GM12873 (cell line): ENCODE measurements around the gene ZNF579.

Experiments
- TF ChIP-seq, protein P1 (sequence below): IDR thresholded peaks from 2 replicates; pipeline ENCODE4 v1.5.1; 2012; ENCODE audit warnings: low read depth, mild to moderate bottlenecking, moderate library complexity, low read length, control low read depth; ENCODE audit not compliant: insufficient read depth; ENCODE audit errors: missing control alignments

ZNF579 gene

DNA sequence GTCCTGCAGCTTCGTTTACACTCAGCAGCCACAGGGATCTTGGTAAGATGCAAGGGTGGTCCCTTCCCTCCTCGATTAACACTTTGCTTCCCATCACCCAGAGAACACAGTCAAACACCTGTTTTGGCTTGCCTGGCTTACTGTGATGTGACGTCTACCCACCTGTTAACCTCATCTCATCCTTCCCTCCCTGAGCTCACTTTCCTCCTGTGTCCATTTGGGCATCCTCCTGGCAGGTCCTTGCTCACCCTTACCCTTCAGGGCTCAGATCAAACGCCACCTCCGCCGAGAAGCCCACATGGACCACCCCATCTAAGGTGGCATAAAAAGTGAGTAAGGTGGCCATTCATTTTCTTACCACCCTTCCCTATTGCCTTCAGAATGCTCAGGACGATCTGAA, 9.5 kb upstream of the ZNF579 start:
- TF ChIP-seq, protein P1, sequence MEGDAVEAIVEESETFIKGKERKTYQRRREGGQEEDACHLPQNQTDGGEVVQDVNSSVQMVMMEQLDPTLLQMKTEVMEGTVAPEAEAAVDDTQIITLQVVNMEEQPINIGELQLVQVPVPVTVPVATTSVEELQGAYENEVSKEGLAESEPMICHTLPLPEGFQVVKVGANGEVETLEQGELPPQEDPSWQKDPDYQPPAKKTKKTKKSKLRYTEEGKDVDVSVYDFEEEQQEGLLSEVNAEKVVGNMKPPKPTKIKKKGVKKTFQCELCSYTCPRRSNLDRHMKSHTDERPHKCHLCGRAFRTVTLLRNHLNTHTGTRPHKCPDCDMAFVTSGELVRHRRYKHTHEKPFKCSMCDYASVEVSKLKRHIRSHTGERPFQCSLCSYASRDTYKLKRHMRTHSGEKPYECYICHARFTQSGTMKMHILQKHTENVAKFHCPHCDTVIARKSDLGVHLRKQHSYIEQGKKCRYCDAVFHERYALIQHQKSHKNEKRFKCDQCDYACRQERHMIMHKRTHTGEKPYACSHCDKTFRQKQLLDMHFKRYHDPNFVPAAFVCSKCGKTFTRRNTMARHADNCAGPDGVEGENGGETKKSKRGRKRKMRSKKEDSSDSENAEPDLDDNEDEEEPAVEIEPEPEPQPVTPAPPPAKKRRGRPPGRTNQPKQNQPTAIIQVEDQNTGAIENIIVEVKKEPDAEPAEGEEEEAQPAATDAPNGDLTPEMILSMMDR: no peak

DNA sequence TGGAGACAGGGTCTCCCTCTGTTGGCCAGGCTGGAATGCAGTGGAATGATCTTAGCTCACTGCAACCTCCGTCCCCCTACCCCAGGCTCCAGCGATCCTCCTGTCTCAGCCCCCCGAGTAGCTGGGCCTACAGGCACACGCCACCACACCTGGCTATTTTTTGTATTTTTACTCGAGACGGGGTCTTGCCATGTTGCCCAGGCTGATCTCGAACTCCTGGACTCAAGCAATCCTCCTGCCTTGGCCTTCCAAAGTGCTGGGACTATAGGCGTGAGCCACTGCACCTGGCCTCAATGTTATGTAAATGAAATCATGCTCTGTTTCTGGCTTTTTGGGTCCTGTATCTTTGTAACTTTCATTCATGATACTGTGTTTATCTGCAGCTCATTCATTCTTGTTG, 8.1 kb upstream of the ZNF579 start:
- TF ChIP-seq, protein P1: no peak

DNA sequence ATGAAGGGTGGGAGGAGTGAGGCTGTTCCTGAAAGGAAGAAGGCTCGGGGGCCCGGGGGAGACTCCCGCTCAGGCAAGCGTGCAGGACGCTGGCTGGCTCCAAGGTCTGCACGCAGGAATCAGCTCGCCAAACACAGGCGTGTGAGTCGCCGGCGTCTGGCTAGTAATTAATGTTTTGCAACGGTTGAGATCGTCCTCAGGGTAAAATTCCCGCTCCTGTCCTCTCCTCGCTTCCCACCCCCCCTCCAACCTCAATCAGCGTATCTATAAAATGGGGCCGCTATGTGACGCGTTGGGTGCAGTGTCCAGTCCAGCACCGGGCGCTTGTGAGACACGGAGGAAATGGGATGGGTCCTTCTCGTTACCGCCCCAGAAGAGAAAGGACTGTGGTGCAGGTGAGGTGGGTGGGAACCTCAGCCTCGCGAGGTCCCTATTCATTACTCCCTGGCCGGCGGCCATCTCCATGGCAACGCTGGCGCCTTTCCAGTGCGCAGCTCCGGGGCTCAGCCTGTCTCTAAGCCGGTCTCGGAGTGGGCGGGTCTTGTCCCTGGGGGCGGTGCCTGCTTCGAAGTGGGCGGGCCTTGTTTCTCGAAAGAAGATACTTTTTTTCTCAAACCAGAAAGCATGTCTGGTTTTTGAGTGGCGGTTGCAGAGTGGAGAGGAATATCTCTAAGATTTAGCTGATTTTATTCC, 6.5 kb upstream of the ZNF579 start:
- TF ChIP-seq, protein P1: no peak

DNA sequence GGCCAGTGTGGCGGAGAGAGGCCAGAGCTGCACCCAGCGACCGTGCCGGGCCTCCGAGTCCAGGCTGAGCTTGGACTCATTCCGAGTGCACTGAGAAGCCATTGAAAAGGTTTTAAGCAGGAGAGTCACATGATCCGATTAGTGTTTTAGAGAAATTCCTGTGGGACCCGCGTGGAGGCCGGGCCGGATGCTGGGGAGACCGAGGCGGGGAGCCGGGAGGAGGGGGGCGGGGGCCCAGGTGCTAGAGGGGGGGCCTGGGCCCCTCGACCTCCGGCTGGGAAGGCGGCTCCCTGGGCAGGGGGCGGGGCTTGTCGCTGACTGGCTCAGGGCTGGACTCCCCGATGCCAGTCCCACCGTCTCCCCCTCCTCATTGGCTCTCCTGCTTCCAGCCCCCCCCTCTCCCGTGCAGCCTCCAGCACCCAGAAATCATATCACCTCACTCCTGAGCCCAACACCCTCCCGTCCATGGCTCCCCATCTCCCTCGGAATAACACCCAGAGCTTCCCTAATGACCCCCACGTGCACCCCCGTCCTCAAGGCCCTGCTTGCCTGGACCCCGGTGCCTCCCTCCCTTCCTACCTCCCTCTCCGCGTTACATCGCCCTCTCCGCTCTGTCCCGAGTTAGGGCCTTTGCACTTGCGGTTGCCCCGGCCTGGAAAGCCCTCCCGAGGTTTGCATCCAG, 5.2 kb upstream of the ZNF579 start:
- TF ChIP-seq, protein P1: no peak

DNA sequence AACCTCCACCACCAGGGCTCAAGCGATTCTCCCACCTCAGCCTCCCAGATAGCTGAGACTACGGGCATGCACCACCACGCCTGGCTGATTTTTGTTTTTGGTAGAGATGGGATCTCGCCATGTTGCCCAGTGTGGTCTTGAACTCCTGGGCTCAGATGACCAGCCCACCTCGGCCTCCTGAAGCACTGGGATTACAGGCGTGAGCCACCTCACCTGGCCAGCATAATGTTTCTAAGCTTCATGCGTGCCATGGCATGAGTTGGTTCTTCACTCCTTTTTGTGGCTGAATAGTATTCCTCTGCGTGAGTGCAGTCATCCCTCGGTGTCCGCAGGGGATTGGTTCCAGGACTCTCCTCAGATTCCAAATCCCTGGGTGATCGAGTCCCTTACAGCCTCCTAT, 4.2 kb upstream of the ZNF579 start:
- TF ChIP-seq, protein P1: no peak

DNA sequence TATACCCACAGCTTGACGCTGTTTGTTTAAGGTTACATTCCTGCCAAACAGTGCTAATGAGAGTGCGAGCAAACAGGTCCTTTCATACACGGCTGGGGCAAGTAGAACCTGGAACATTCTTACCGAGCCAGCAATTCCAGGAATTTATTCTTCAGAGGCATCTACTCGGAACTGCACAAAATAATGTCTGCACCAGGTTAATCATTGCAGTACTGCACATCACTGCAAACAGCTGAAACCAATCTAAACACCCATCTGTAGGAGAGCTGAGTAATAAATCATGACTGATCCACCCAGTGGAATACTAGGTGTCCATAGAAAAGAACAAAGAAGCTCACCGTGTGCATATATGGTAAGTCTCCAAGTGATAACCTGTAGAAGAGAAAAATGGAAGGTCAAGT, 1.2 kb upstream of the ZNF579 start:
- TF ChIP-seq, protein P1: no peak

DNA sequence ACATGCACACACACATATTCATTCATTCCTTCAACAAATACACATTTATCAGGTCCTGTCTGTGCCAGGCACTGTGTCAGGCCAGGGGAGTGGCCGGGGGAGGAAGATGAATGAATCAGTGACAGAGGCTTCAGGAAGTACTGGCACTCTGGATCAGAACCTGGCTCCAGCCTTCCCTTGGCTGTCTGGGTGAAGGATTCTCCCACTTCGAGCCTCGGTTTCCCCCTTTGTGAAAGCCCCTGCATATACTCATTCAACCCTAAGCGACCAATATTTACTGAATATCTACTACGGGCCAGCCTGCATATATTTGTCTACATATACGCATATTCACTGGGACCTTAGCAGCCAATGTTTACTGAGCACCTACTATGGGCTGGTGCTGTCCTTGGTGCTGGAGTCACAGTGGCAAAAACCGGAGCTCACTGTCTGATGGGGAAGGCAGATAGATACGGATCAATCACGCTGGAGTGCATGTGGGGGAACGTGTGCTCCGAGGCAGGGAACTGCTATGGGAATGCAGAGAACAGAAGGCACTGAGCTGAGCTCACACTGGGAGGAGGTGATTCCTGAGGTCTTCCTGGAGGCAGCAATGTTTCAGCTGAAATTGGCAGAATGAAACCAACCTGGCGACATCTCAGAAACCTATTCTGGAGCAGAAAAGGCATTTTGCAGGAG, 636 bp upstream of the ZNF579 start:
- TF ChIP-seq, protein P1: no peak
